NCI-H2029 (cell line): Measurements from ENCODE around the gene OBSCN.

Experiments
- DNase-seq: peaks from one replicate; lab custom pipeline; 2025; lab: John Stamatoyannopoulos, UW

The OBSCN gene

DNA sequence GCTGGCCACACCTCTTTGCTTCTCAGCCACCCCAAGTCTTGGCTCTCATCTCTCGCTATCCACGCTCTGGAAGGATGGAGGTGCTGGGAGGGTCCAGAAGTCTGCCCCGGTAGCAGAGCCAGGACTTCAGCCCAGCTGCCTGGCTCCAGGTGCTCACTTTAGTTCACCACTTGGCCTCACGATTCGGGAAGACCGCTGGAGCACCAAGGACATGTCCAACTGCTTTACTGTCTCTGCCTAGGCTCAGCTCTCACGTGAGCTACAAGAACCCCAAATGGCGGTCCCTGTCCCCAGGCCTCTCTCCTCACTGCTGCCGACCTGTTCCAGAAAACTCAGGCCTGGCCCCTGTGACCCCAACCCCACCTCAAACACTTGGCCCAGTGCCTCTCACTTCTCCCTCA is 195.4 kb downstream of the OBSCN start:
- no peak for DNase-seq

DNA sequence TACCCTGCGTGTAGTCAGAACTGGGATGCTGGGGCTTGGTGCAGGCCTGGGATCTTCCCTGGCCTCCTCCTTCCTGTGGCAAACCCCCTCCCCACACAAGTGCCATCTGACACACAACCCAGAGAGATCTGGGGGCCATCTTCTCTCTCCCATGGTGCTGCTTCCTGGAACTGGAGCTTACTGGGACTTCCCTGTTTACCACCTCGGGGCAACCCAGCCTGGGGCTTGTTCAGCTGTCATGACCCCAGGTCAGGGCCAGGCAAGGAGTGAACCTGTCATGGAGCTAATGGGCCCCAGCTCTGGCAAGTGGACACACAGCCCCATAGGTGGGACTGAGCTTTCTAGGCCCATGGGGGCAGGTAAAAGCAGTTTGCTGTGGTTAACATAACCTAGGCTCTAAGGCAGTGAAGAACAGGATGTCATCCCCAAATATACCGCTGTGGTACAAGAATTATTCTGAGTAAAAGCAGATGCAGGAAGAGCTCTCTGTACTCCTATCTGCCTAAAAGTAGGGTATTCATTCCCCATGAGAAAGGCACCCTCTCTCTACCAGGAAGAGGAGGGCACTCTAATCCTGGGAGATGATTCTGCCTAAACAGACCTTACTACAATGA is 196.4 kb downstream of the OBSCN start:
- no peak for DNase-seq

DNA sequence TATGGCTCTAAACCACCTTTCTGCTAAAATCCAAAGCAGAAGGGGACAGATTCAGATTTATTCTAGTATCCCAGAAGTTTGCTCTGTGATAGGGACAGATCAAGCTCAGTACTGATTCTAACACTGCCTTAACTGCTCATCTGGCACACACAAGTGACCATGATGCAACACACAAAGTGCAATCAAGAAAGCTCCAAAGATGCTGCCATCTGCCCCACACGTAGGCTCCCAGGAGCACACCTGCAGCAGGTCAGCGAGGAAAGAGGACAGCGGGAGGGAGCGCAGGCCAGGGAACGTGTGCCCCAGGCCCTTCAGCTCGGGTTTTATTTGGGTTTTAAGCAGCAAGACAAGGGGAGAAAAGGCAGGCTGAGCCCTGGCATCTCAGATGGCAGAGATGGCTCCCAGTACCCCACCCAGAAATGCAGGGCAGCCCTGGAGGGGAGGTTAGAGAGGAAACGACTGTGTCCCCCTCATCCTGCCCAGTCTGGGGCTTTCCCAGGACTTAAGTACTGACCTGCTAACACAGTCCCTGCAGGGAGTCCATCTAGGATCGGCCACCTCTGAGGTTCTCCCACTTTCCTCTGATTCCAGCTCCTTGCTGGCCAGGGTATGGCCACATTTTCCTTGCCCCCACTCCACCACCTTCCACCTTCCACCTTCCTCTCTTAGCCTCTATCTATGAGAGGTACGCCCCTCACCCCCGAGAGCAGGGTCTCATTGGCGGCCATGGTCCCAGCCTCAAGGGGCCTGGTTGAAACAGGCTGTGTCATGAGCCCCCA is 197.5 kb downstream of the OBSCN start:
- DNase-seq = no peak

DNA sequence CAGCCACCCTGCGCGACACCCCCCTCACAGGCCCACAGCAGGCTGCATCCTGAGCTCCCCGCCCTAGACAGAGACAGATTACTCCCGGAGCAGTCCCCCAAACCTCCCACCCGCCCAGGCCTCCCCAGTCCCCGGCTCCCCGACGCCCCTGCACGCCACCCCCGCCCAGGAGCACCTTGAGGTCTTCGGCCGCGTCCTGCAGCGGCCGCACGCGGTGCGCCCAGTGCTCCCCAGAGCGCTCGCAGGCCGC is 198.1 kb downstream of the OBSCN start:
- no peak for DNase-seq

DNA sequence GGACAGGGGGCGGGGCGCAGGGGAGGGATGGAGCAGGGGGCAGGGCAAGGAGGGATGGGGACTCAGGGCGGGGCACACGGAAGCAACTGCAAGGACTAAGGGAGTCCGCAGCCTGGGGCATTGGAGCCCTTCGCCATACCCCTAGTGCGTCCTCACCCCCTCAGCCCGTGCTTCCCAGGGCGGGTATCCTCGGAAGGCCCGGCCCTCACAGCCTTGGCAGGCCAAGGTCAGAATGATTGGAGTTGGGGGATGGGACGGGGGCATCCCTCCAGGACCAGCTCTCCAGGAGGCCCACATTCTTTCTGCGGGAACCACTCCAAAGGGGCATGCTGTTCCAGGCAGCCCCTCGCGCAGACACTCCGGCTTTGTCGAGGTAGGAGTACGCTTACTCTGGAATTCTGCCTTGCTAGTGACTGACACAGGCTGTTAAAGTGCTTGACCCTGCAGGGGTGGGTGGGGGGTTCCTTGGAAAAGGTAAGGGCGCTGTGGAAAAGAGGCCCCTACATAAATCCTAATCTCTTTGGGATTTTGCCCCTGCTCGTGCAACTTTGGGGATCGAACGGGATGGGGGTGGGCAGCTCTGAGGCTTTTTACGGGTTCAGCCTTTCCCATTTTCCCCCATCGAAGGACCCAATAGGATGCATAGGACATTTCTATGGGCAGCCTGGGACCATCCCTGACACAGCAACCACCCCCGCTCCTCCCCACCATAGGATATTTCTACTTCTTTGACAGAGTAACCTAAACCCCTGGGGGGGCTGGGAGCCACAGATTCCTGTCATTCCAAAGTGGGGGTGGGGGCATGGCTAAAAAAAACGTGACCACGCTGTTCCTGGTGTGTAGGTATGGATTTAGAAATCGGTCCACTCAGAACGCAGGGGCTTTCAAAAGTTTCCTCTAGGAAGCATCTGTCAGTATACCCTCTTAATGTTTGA is 199.5 kb downstream of the OBSCN start:
- DNase-seq = no peak

DNA sequence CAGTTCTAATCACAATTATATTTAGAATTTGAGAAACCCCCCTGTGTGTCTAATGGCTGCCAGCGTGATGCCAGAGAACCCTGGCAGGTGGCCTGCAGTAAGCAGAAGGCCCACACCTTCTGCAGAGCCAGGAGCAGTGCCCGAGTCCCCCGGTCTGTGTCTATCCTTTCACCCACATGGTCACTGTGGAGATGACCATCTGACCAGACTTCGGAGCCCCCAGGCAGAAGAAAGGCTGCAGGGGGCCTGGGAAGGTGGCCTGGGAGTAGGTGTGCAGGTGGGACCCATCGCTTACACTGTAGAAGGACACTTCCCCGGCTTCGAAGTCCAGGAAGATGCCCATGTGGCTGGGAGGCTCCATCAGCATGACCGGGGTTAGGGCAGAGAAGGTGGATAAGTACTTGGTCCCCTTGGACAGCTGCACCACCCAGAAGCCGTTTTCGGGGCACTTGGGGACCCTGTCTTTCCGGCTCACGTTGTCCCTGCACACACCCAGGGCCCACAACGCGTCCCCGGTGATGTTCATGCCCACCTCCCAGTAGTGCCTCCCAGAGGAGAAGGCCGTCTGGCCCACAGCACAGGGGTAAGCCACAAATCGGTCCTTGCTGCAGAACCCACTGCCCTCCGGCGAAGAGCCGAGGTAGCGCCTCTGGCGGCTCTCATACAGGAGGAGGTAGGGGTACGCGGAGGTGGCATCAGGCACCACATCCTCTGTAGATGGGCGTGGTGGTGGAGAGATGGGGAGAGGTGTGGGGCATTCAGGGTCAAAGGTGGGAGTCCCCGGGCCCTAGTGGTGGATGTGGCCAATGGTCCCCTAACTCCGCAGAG is 200.4 kb downstream of the OBSCN start:
- no peak for DNase-seq

DNA sequence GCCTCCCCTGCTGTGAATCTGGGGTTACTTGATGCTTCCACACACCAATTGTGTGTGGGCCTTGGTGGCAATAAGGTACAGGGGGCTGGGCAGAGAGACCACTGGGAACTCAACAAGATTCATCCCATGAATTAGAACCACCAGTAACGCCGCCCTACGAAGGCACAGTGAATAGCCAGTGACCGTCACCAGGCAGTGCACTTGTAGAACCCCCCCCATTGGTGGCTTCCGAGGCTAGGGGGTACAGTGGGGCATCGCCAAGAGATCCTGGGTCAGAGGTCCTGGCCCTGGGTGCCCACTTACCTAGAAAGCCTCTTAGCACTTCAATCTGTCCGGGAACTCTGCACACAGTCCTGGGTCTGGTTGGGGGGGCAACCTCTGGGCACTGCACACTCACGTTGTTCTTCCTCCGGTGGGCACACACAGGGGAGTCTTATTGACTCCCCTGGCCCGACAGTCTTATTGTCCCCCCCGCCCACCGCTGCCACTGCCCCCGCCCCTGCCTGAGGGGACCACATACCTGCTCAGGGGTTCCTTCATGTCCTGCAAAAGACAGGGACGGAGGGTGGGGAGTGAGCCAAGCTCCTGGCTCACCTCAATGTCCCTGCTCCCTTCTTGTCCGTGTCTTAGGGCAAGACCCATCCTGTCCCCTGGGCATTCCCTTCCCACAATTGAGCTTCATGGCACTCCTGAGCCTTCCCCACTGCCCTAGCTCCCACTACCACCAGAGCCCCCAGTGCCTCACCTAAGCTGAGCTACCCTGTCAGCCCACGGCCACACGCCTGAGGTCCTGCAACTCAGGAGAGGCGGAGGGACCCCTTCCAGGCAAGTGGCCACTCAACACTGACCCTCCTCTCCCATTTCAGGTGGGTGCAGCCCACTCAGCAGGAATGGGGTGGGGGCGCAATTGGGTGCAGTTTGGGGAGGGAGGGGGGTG is 201.3 kb downstream of the OBSCN start:
- DNase-seq = no peak

DNA sequence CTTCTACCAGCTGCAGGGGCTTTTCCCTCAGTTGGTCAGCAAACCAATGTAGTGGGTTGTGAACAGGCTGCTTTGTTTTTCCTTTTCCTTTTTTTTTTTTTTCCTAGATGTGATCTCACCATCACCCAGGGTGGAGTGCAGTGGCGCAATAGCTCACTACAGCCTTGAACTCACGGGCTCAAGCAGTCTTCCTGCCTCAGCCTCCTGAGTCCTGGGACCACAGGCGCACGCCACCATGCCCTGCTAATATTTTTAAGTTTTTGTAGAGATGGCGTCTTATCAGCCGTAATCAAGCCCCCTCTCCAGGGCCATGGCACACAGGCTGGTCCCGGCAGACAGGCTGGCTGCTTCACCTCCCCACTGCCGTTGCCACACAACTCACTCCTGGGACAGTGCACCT is 202.2 kb downstream of the OBSCN start:
- DNase-seq = no peak

DNA sequence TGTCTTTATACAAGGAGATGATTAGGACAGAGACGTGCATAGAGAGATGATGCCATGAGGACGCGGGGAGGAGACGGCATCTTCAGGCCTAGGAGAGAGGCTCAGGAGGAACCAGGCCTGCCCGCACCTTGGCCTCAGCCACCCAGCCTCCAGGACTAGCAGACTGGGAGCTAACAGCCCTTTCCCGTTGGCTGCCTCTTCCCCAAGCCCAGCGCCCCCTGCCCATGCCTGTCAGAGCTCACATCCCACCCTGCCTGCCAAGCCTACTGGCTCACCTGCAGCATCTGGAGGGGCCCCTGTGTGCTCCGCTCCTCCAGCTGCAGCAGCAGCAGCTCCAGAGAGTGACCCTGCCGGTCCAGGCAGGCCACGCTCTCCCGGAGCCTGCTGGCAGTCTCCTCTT is 202.8 kb downstream of the OBSCN start:
- DNase-seq = no peak

DNA sequence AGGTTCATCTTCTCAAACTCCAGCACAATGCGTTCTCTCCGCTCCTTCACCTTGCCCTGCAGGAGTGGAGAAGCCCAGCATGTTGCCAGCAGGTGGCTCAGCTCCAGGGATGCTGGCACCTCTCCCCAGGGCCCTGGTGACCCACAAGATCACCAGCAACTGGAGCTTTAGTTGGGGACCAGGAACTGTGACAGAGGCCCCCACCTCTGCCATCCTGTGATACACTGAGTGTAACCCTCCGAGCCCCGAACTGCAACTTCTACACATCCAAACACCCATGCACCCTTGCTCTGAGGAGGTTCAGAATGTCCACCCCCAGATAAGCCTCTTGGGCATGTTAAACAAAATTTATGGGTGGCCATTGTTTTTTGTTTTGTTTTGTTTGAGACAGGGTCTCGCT is 203.3 kb downstream of the OBSCN start:
- DNase-seq = no peak

DNA sequence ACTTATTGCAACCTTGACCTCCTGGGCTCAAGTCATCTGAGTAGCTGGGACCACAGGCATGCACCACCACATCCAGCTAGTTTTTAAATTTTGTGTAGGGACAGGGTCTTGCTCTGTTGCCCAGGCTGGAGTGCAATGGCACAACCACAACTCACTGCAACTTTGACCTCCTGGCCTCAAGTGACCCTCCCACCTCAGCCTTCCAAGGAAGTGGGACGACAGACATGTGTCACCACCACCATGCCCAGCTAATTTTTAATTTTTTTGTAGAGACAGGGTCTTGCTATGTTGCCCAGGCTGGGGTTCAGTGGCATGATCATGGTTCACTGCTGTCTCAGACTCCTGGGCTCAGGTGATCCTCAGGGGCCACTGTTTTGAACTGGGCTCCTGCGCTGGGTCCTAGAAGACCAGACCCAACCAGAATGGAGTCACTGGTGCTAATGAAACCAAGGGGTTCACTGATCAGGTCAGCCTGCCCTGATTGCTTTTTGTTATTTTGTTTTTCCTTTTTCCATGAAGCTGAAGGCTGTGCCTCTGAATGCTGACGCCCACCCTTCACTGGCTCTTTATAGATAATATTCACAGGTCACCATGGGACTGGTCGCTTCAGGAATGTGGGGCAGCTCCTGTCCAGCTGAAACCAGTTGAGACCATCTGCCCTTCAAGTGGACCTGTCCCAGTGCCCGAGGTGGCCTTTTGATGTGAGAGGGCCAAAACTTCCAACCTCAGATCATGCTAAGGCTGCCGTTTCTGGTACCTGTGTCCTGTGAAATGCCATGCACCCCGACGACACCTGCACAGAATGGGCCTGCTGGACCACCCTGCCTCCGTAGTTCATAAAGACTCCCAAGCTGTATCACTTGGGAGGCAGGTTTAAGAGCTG is 203.9 kb downstream of the OBSCN start:
- no peak for DNase-seq

DNA sequence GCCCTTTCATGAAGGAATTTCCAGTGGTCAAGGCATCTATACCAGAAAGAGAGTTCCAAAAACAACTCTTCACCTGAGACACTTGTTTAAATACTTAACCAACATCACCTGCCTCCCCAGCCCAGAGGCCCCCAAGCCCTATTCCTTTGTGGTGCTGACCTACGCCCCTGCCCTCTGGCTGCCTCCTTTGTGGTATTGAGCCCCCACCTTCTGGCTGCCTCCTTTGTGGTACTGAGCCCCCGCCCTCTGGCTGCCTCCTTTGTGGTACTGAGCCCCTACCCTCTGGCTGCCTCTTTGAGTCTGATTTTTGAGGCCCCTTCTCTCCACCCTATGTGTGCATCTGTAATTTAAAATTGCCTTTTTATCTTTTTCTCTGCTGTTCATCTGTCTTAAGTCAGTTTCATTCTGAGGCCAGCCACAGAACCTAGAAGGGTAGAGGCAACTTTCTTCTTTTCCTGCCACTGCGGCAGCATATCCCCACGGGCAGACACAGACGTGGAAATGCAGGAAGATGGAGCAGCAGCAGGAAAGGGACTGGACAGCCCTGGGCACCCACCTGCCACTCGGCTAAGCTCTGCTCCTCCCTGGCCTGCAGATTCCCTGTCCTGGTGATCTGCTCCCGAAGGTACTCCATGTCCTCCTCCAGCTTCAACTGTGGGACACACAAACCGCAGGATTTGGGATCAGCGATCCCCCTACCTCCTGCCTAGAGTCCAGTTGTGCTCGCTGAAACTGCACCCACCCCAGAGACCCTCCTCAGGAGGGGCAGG is 205.6 kb downstream of the OBSCN start:
- no peak for DNase-seq

DNA sequence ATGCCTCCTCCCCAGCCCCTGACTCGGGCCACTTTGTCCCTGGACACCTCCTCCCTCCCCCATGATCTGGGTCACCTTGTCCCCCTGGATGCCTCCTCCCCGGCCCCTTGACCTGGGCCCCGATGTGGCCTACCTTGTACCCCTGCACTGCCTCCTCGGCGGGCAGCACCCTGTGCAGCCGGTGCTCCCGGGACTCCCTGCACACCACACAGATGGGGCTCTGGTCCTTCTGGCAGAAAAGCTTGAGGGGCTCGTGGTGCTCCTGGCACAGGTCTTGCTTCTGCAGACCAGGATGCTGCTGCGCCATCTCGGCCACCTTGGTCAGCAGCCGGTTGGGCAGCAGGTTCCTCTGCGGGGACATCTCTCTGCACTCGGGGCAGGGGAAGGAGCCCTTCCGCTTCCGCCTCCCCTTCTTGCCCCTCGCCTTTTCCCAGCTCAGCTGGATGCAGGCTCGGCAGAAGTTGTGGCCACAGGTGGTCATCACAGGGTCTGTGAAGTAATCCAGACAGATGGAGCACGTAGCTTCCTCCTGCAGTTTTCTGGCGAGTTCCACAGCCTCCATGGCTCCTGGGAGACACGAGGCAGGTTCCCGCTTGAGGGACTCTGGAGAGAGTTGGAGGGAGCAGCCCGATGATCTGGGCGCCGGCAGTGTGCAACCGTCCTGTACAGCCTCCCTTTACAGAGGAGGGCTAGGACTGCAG is 206.8 kb downstream of the OBSCN start:
- DNase-seq = no peak

DNA sequence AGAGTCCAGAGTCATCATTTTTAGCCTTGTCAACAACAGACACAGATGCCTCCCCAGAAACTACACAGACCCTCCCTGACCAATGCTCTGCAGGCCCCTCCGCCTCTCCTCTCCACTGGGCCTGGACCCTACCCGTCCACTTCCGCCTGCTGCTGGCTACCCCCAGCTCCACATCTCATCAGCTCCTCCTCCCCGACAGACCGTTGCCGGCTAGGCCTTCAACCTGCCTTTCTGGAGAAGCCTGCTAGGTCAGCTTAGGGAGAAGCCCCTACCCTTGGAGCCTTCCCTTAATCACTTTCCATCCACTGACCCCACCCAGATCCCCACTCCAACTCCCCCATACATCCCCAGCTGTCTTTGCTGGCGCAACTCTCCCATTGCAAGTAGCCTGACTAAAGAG is 207.4 kb downstream of the OBSCN start:
- DNase-seq = no peak

DNA sequence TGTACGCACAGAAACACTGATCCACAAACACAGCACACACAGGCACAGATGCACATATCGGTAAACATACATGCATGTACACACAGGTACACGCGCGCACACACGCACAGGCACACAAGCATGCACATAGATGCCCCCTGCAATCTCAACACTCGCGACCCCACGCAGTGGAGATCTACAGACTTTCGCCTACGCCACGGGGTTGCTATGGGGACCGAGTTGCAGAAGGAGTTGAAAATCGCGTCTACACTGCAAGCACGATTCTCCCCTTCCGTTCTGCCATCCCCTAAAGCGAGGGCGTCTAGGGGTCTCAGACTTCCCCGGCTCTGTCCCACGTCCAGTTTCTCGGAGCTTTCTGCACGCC is 208.0 kb downstream of the OBSCN start:
- no peak for DNase-seq

DNA sequence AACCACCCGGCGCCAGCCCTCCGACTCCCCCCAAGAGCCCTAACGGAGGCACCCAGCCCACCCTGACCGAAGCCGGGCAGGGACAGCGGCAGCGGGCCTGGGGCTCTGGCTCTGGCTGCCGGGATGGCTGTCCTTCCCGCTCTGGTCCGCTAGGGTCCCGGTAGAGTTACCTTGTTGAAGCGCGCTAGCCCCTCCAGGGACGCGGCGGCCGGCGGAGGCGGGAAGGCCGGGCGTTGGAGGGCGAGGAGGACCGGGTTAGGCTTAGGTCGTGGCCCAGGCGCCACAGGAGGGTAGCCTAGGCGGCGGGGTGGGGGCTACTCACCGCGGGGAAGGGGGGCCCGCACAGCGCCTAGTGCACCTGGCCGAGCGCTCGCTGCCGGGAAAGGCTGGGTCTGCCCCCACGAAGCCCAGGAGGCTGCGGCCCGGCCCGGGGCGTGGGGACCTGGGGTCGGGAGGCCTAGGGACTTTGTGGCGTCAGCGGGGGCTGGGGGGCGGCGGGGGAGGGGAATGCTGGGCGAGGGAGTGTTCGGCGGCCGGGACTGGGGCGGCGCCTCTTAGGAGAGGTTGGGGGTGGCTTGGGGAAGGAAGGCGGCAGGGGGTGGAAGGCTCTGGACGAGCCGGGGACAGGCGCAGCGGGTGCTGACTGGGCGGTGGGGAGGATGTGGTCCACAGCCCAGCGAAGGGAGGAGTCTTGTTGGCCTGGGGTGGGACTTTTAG is 208.5 kb downstream of the OBSCN start, which contains the start of gene TRIM17:
TSS of gene TRIM17 (minus strand) at position 645 of the 717 bp plus-strand sequence. CDS start 1,789 bp downstream, outside the sequence.
- DNase-seq = no peak

DNA sequence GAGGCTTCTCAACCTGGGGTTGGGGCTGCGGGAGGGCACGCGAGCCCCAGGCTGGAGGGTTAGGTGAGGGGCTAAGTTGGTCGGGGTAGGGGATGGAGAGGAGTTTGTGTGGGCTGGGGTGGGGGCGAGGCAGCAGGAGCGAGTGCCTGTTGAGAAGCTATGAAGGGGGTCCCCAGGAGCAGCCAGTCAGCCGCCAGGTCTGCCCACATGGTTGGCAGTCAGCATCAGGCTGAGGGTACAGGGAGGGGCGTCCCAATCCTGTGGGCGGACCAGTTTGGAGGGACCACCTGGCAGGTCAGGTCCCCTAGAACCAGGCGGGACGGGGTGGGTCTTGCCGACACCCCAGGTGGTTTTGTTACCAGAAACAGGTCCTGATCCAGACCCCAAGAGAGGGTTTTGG is 209.2 kb downstream of the OBSCN start:
- no peak for DNase-seq
